Uterus (tissue), 4 donors: ENCODE data around the gene DLX4. TPM values are rescaled to one million over a fixed set of nuclear protein-coding genes. Genes with fewer than 3 reads are reported as not detected.

Experiments
- DNase-seq, 2 donors: peaks; one replicate each; pipeline ENCODE4 v3.0.0-alpha.2; 2019 to 2020
- H3K27ac ChIP-seq, 2 donors: fragments of 200-600 bp; sonication (generic); 1 replicate in 1 of 2; 2 replicates in 1 of 2; pipeline ENCODE4 v1.5.1; 2016 to 2018
- H3K27me3 ChIP-seq, 2 donors: fragments of 200-600 bp; sonication (generic); one replicate each; pipeline ENCODE4 v1.5.1; 2018 to 2019; ENCODE audit warnings: control low read depth in 1 of 2
- H3K36me3 ChIP-seq, 2 donors: fragments of 200-600 bp; sonication (generic); one replicate each; pipeline ENCODE4 v1.5.1; 2019; ENCODE audit warnings: control low read depth in 1 of 2
- H3K4me1 ChIP-seq, 2 donors: fragments of 200-600 bp; sonication (generic); one replicate each; pipeline ENCODE4 v1.5.1; 2018 to 2019; ENCODE audit warnings: control low read depth in 1 of 2
- H3K4me3 ChIP-seq, 2 donors: fragments of 200-600 bp; sonication (generic); 1 replicate in 1 of 2; 2 replicates in 1 of 2; pipeline ENCODE4 v1.5.1; 2018 to 2019; ENCODE audit warnings: mild to moderate bottlenecking in 1 of 2
- H3K9me3 ChIP-seq, 2 donors: fragments of 200-600 bp; sonication (generic); one replicate each; pipeline ENCODE4 v1.5.1; 2019; ENCODE audit warnings: control low read depth in 1 of 2
- CTCF ChIP-seq, 4 experiments: fragments of 200-600 bp in 2 of 4; fragments of 450-650 bp in 2 of 4; sonication (generic) in 2 of 4; IDR thresholded peaks; one replicate each; pipeline ENCODE4 v1.5.1; 2016 to 2019; ENCODE audit warnings: antibody characterized with exemption in 4 of 4, mild to moderate bottlenecking in 2 of 4, moderate library complexity in 1 of 4
- POLR2A ChIP-seq, 2 donors: fragments of 450-650 bp; IDR thresholded peaks; one replicate each; pipeline ENCODE4 v1.6.1; 2016; ENCODE audit warnings: antibody characterized with exemption in 2 of 2, mild to moderate bottlenecking in 1 of 2, moderate library complexity in 1 of 2
- intact Hi-C: fragments of 100-400 bp; cut with DNase I; formaldehyde crosslinking; loops from one replicate; pipeline ENCODE4 v1.15.1; 2023; ENCODE audit warnings: low total_unique reads
- total RNA-seq, 4 donors: library from RNA; depleted of rRNA in 3 of 4; stranded (reverse); fragments of >200 nt in 3 of 4; gene quantifications; one replicate each; pipeline versions ENCODE4 v1.1.0 to v1.2.4, GENCODE V29; 2014 to 2023
- donor health status: DM: yes; HTN: yes; CAD: no.

Gene DLX4
- total RNA-seq, 4 donors from 2014 or later: not detected

GRCh38 chr17:49976163-49976827 lies 7.3 kb downstream of the DLX4 start:
- DNase-seq: no peak
- intact Hi-C loops: no loop called here
- Histone ChIP-seq H3K4me1 (peaks cover 0 to 12% of the 10 kb centered on the region in 2 donors), H3K27me3 (peaks cover 19 to 32% of the 10 kb centered on the region in 2 donors), H3K36me3 (no peaks in the 10 kb centered on the region), H3K4me3 (no peak overlapping the region), H3K9me3 (no peaks in the 10 kb centered on the region), H3K27ac (no peak overlapping the region)
- no peak for TF ChIP-seq POLR2A (IDR thresholded peaks at IDR 0.05)
- TF ChIP-seq CTCF (IDR thresholded peaks at IDR 0.05): no peak

- no peak for DNase-seq
- TF ChIP-seq CTCF (IDR thresholded peaks at IDR 0.05) (no peak), POLR2A (IDR thresholded peaks at IDR 0.05) (no peak)
- Histone ChIP-seq H3K27me3 (peaks cover 14 to 32% of the 10 kb centered on the region in 2 donors), H3K4me3 (no peak overlapping the region), H3K4me1 (peaks cover 0 to 9% of the 10 kb centered on the region in 2 donors), H3K27ac (no peak overlapping the region), H3K9me3 (no peaks in the 10 kb centered on the region), H3K36me3 (no peaks in the 10 kb centered on the region)
- intact Hi-C loops: no loop called here
These were observed 7.8 kb downstream of the DLX4 start for GRCh38 chr17:49976828-49977202.

- TF ChIP-seq CTCF (IDR thresholded peaks at IDR 0.05) (no peak), POLR2A (IDR thresholded peaks at IDR 0.05) (no peak)
- H3K27ac ChIP-seq: no peak overlapping the region
- peaks cover 5 to 23% of the 10 kb centered on the region in 2 donors for H3K27me3 ChIP-seq
- no peaks in the 10 kb centered on the region for H3K36me3 ChIP-seq
- DNase-seq: no peak
- H3K4me1 ChIP-seq: no peaks in the 10 kb centered on the region
- no peaks in the 10 kb centered on the region for H3K9me3 ChIP-seq
- H3K4me3 ChIP-seq: no peak overlapping the region
- intact Hi-C loops: no loop called here
These were observed 8.7 kb downstream of the DLX4 start for GRCh38 chr17:49977463-49978389.

- H3K4me3 ChIP-seq: no peak overlapping the region
- H3K27ac ChIP-seq: no peak overlapping the region
- TF ChIP-seq POLR2A (IDR thresholded peaks at IDR 0.05): no peak
- no peak for TF ChIP-seq CTCF (IDR thresholded peaks at IDR 0.05)
- no peaks in the 10 kb centered on the region for H3K4me1 ChIP-seq
- no peaks in the 10 kb centered on the region for H3K9me3 ChIP-seq
- intact Hi-C loops: no loop called here
- DNase-seq: no peak
- no peaks in the 10 kb centered on the region for H3K36me3 ChIP-seq
- H3K27me3 ChIP-seq: peaks cover 0 to 16% of the 10 kb centered on the region in 2 donors
These were observed 9.5 kb downstream of the DLX4 start for GRCh38 chr17:49978501-49978900.
